ENCODE measurements around the gene PRUNE2.

Gene PRUNE2

GRCh38 chr9:76730801-76731200 lies 175.1 kb downstream of the PRUNE2 start:
- DNase-seq, result peak in 1 of 3 experiments; percentile 31

GRCh38 chr9:76729980-76730737 lies 175.8 kb downstream of the PRUNE2 start:
- peak in 2 of 3 experiments; percentile 83 to 98 for DNase-seq

- peak in 2 of 3 experiments; percentile 43 to 65 for DNase-seq
Measured at GRCh38 chr9:76729116-76729515, 176.8 kb downstream of the PRUNE2 start.

GRCh38 chr9:76725885-76726284 lies 180.0 kb downstream of the PRUNE2 start:
- DNase-seq, result peak in 1 of 3 experiments; percentile 55

GRCh38 chr9:76725011-76725546 lies 180.8 kb downstream of the PRUNE2 start:
- peak; percentile 44 to 96 (median 76) for DNase-seq

- no peak for DNase-seq
Measured at GRCh38 chr9:76720245-76720644, 185.7 kb downstream of the PRUNE2 start.

- DNase-seq, result peak in 1 of 3 experiments; percentile 58
Measured at GRCh38 chr9:76718166-76718565, 187.7 kb downstream of the PRUNE2 start.

GRCh38 chr9:76717613-76718012 lies 188.3 kb downstream of the PRUNE2 start:
- DNase-seq, result peak in 1 of 3 experiments; percentile 76

- peak; percentile 39 to 95 (median 76) for DNase-seq
Measured at GRCh38 chr9:76717176-76717575, 188.7 kb downstream of the PRUNE2 start.

GRCh38 chr9:76716085-76716672 lies 189.7 kb downstream of the PRUNE2 start:
- peak; percentile 15 to 85 (median 57) for DNase-seq

GRCh38 chr9:76713381-76713780 lies 192.5 kb downstream of the PRUNE2 start:
- peak in 2 of 3 experiments; percentile 13 to 41 for DNase-seq

- DNase-seq, result no peak
Measured at GRCh38 chr9:76709020-76709419, 196.9 kb downstream of the PRUNE2 start.

- no peak for DNase-seq
Measured at GRCh38 chr9:76707510-76707909, 198.4 kb downstream of the PRUNE2 start.

GRCh38 chr9:76704593-76705204 lies 201.2 kb downstream of the PRUNE2 start:
- peak; percentile 52 to 91 (median 62) for DNase-seq

- DNase-seq, result no peak
Measured at GRCh38 chr9:76703270-76703669, 202.6 kb downstream of the PRUNE2 start.

- DNase-seq, result no peak
Measured at GRCh38 chr9:76701441-76702039, 204.4 kb downstream of the PRUNE2 start.

GRCh38 chr9:76700916-76701315 lies 205.0 kb downstream of the PRUNE2 start:
- no peak for DNase-seq

GRCh38 chr9:76699971-76700370 lies 205.9 kb downstream of the PRUNE2 start:
- DNase-seq, result no peak

GRCh38 chr9:76697554-76697953 lies 208.4 kb downstream of the PRUNE2 start:
- DNase-seq, result no peak

- DNase-seq, result no peak
Measured at GRCh38 chr9:76697081-76697480, 208.8 kb downstream of the PRUNE2 start.

- DNase-seq, result no peak
Measured at GRCh38 chr9:76693912-76694311, 212.0 kb downstream of the PRUNE2 start.

- peak in 2 of 3 experiments; percentile 25 to 64 for DNase-seq
Measured at GRCh38 chr9:76692458-76693129, 213.3 kb downstream of the PRUNE2 start.
